NCI-H2196 (cell line): ENCODE results near the gene DHRS7.
"Not testable (repeated sequence)": the region's sequence is repeated elsewhere in the genome, so short reads cannot be mapped to it uniquely, and the experiment has no call there.

Experiments used
- DNase-seq: peaks from one replicate; lab custom pipeline; 2025; ENCODE audit not compliant: unreplicated experiment; lab: John Stamatoyannopoulos, UW

DHRS7 gene

DNA sequence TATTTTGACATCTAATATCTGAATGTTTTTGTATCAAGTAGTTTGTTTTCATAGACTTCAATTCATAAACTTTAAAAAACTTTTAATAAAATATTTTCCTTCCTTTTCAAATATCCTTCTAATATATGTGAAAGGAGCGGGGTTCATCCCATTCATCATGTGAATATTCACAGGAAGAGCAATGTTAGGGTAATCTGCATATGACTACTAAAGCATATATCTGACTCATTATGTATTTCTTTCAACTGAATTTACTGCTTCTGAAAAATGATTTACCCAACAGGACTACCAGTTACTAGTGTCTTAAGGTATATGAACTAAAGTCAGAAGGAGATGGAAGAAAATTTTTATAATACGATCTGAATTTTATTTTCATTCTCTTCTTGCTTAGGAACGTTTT, 30.5 kb downstream of the DHRS7 start:
- no peak for DNase-seq

DNA sequence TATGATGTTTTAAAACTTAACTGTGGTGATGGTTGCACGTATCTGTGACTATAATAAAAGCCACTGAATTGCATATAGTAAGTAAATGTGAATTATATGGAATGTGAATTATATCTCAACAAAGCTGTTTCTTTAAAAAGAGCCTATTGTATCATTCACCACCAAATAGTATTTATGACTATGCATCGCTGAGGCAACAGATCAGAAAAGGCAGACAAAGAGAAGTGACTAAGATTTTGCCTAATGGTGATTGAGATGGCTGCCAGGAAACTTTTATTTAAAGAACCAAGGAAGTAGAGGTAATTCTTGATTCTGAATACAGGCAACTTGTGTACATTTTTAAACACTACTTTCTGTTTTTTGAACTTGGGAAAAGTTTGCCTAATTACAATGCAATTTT, 31.7 kb downstream of the DHRS7 start:
- DNase-seq: no peak

DNA sequence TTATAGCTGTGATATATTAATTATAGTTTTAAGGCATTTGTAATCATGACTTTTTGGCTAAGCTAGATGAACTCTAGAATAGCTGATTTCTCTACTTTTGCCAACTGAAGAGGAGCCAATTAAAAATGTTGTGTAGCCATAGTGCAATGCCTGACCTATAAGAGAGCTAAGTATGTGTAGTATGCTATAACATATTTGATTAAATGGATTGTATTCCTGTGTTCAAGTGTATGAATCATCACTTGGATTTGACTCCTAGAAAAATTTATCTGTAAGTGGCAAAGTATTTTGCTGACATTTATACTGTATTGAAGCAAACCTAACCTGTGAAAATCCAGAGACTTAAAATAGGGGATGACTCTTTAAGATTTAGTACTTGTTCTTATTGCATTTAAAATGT, 39.3 kb downstream of the DHRS7 start:
- DNase-seq: no peak

DNA sequence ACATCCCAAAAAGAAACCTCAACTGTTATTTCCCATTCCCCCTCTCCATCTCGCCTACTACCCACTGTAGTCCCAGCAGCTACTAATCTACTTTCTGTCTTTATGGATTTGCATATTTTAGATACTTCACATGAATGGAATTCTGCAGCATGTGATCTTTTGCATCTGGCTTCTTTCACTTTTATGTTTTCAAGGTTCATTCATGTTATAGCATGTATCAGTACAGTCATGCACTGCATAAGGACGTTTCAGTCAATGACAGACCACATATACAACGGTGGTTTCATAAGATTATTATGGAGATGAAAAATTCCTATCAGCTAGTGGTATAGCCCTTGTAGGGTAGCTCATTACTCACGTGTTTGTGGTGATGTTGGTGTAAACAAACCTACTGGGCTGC, 49.0 kb downstream of the DHRS7 start:
- DNase-seq: no peak

DNA sequence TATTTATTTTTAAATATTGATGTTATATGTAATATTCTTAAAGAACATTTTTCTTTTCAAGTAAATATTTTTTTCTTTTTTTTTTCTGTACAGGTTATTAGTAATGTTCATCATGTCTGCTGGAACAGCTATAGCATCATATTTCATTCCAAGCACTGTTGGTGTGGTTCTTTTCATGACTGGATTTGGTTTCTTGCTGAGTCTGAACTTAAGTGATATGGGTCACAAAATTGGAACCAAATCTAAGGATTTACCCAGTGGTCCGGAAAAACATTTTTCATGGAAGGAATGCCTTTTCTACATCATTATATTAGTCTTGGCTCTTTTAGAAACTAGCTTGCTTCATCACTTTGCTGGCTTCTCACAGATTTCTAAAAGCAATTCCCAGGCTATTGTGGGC, 50.3 kb downstream of the DHRS7 start:
- DNase-seq: no peak

DNA sequence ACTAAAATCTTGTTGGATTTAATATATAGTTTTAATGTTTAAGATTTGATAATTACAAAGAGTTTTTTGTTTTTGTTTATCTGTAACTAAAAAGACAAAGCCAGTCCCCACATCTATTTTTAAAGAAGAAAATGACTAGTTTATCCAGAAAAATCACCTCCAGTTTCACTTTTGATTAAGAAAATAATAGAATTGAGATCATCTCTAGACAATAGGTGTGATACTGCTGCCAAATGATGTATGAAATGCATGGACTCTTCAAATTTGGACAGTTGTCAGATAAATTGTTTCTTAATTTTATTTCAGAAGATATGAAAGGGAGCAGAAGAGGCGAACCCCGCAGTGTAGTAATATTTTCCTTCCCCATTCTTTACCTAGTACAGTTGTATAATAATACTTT, 53.5 kb downstream of the DHRS7 start:
- DNase-seq: no peak

DNA sequence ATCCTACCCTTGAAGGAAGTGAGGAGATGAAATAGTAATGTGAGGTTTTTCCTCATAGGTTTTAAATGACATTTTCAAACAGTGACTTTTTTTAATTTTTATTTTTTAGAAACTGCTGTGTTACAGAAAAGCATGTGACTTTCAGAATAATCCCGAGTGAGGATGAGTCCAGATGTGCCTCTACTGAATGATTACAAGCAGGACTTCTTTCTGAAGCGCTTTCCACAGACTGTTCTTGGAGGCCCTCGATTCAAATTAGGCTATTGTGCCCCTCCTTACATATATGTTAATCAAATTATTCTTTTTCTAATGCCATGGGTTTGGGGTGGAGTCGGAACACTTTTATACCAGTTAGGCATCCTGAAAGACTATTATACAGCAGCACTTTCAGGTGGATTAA, 57.7 kb downstream of the DHRS7 start:
- no peak for DNase-seq

DNA sequence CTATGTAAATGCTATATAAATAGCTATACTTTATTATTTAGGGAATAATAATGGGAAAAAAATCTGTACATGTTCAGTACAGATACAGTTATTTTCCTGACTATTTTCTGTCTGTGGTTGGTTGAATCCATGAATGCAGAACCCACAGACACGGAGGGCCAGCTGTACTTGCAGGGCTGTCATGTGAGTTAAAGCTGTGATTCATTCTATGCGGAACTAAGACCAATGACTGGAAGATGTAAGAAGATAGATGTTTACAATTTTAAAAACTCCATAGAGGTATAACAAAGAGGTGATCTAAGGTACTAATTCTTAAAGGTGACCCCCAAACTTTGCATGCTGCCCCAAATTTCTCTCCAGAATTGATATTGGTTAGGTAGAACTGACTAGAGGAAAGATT, 58.9 kb downstream of the DHRS7 start:
- DNase-seq: no peak

DNA sequence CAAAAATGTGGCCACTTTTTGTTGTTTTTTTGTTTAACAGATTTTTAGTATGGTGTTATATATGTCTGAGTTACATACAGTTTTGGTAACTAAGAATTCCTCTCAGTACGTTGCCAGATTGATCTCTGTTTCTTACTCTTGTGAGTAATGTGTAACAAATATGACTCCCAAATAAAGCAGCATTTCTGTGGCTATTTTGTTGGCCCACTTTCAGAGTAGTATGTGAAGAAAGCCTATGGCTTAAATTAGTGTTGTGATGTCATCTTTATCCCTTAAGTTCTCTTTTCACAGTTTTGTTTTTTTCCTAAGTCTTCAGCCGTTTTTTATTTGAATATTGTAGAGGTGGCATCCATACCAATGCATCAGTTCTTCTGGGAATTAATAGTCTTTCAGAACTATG, 62.8 kb downstream of the DHRS7 start:
- DNase-seq: no peak

DNA sequence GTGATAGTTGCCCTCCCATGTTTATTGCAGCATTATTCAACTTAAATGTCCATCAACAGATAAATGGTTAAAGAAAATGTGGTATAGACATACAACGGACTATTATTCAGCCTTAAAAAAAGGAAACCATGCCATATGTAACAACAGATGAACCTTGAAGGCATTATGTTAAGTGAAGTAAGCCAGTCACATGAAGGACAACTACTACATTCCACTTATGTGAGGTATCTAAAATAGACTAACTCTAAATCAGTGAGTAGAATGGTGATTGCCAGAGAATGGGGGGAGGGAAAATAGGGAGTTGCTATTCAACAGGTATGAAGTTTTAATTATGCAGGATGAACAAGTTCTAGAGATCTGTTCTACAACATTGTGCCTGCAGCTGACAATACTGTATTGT, 63.4 kb downstream of the DHRS7 start:
- DNase-seq: no peak

DNA sequence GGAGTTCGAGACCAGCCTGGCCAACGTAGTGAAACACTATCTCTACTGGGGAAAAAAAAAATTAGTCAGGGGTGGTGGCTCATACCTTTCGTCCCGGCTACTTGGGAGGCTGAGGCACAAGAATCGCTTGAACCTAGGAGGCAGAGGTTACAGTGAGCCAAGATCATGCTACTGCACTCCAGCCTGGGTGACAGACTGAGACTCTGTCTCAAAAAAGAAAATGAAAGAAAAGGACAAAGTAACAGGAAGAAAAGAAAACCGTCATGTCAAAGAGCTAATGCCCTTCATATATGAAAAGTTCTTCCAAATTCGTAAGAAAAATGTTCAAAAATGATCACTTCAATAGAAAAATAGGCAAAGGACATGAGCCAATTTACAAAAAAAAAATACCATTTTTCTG, 65.3 kb downstream of the DHRS7 start:
- DNase-seq: not testable (repeated sequence)

DNA sequence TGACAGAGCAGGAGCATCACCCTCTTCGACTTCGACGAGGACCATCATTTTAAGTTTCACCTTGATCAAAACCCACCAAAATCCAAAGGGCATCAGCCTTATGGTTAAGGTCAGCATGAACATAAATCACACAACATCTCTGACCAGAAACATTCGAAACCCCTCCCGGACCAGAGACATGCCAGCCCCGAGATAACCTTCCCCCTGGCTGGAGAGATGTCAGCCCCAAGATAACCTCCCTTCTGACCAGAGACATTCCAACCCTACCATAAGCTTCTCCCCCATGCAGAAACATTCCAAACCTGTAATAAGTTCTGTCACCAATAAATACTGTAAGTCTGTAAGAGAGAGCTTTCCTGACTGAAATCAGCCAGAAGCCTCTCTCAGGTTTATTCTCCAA, 67.2 kb downstream of the DHRS7 start:
- DNase-seq: no peak

DNA sequence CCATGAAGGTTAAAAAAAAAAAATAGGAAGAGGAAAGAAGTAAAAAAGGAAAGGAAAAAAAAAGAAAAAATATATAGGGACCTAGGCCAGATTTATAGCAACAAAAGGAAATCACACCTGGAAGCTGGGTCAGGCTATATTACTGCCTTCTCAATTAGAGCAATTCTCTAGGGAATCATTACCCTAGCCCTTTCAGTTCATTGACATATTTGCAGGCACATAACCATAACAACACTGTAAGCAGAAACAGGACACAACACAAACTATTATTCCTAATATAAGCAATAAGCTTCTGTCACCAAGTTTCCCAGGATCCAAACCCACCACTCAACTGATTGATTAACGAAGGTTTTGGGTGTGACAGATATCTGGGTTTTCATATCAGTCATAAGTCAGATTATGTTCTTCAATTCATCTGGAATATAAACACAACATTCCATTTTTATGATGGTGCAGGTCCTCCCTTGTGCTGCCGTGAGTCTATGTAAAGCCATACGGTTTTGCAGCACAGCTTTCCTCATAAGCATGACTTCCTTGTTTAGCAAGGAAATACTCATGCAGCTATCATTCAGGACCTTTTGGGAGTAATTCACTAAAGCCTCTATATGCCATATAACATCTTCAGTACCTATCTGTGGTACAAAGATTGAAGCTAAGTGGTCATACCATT, 69.3 kb downstream of the DHRS7 start:
- no peak for DNase-seq

DNA sequence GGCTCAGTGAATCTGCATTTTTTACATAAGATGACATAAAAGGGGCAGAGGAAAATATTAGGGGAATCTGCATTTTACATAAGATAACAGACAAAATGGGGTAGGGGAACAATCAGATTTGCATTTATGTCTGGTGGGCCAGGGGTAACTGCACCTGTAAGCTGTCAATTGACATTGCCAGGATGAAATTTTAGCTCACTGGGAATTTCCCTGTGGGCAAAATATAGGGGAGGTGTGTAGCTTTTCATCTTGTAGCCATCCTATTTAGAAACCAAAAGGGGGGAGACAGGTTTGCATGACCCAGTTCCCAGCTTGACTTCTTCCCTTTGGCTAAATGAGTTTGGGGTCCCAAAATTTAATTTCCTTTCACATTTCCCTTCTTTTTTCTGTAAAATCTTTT, 70.0 kb downstream of the DHRS7 start:
- DNase-seq: no peak

DNA sequence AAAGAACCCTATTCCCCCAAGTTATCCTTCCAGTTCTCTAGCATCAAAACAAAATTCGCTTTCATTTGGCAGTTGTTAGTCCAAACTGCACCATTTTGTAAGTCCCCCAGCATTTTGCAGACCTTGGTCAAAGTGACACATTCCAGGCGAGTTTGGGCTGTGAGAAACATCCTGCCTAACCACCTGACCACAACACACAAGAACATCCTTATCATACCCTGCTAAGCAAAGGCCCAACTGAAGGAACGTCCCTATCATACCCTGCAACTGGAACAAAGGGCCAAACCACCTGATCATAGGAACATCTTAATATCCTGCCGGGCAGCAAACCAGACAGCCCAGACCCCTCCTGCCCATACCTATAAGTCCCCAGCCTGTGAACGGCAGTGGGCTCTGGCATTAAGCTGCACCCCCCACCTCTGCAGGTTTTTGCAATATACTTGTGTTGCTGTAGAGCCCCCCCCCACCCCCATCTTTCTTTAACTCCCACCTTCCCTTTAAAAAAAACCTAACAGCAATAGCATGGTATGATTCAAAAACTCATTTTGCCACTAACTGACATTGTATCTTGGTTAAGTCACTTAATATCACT, 70.8 kb downstream of the DHRS7 start:
- DNase-seq: no peak
